SK-N-MC (cell line): ENCODE data around the gene PRDM15.
A peak's percentile ranks its signal among the peaks of the same experiment; 100 is the strongest.

Experiments used
- DNase-seq: peaks from one replicate; pipeline ENCODE4 v3.0.0-alpha.2; 2011; ENCODE audit warnings: low read depth, low spot score
- H3K27ac ChIP-seq: fragments of 200-600 bp; sonication (generic); 2 replicates; pipeline ENCODE4 v1.5.1; 2016; ENCODE audit warnings: mixed run types
- H3K36me3 ChIP-seq: fragments of 200-600 bp; sonication (generic); 2 replicates; pipeline ENCODE4 v1.6.1; 2017; ENCODE audit warnings: antibody characterized with exemption, low read length, mixed read lengths; ENCODE audit not compliant: insufficient read depth
- H3K4me3 ChIP-seq: fragments of 200-600 bp; sonication (generic); 2 replicates; pipeline ENCODE4 v1.5.1; 2016
- H3K9ac ChIP-seq: fragments of 200-600 bp; sonication (generic); 2 replicates; pipeline ENCODE4 v1.8.0; 2017; ENCODE audit warnings: mixed run types, mixed read lengths; ENCODE audit not compliant: insufficient read length
- H3K9me3 ChIP-seq: fragments of 200-600 bp; sonication (generic); 2 replicates; pipeline ENCODE4 v1.6.1; 2017; ENCODE audit warnings: low read depth, mild to moderate bottlenecking, antibody characterized with exemption, low read length, moderate library complexity, mixed read lengths
- EZH2 ChIP-seq: fragments of 200-600 bp; sonication (generic); IDR thresholded peaks from one replicate; pipeline ENCODE4 v1.6.1; 2017; ENCODE audit warnings: antibody characterized with exemption
- FOXP2 ChIP-seq: optimal IDR thresholded peaks from 2 replicates; pipeline ENCODE3; 2011; ENCODE audit warnings: mild to moderate bottlenecking, moderate library complexity; ENCODE audit not compliant: insufficient read depth; ENCODE audit errors: extremely low read length, control extremely low read depth
- POLR2AphosphoS5 ChIP-seq: IDR thresholded peaks from 2 replicates; pipeline ENCODE4 v1.6.1; 2012; ENCODE audit warnings: mild to moderate bottlenecking, low read depth, low read length, borderline replicate concordance

PRDM15 gene

GRCh38 chr21:41923631-41924367 lies 44.7 kb upstream of the PRDM15 start:
- peak; percentile 35 for DNase-seq
- Histone ChIP-seq H3K36me3 (no peaks in the 10 kb centered on the region), H3K9me3 (no peaks in the 10 kb centered on the region), H3K27ac (no peak overlapping the region), H3K4me3 (peak overlapping the region; percentile 10; the same call in 1 of the 2 replicates), H3K9ac (no peak overlapping the region)
- TF ChIP-seq EZH2 (no peak), POLR2AphosphoS5 (no peak), FOXP2 (no peak)

- no peak overlapping the region for H3K9ac ChIP-seq
- DNase-seq: no peak
- H3K36me3 ChIP-seq: no peaks in the 10 kb centered on the region
- no peaks in the 10 kb centered on the region for H3K9me3 ChIP-seq
- no peak overlapping the region for H3K27ac ChIP-seq
- TF ChIP-seq FOXP2 (no peak), EZH2 (no peak), POLR2AphosphoS5 (no peak)
- peak overlapping the region; percentile 10; the same call in 1 of the 2 replicates for H3K4me3 ChIP-seq
These were observed 44.0 kb upstream of the PRDM15 start for GRCh38 chr21:41923186-41923585.

GRCh38 chr21:41921021-41921420 lies 41.9 kb upstream of the PRDM15 start:
- no peak overlapping the region for H3K4me3 ChIP-seq
- TF ChIP-seq POLR2AphosphoS5 (no peak), FOXP2 (no peak), EZH2 (no peak)
- no peaks in the 10 kb centered on the region for H3K36me3 ChIP-seq
- no peaks in the 10 kb centered on the region for H3K9me3 ChIP-seq
- H3K9ac ChIP-seq: no peak overlapping the region
- H3K27ac ChIP-seq: no peak overlapping the region
- DNase-seq: no peak

- Histone ChIP-seq H3K9me3 (no peaks in the 10 kb centered on the region), H3K9ac (no peak overlapping the region), H3K27ac (no peak overlapping the region), H3K4me3 (no peak overlapping the region), H3K36me3 (no peaks in the 10 kb centered on the region)
- no peak for TF ChIP-seq POLR2AphosphoS5
- TF ChIP-seq FOXP2: no peak
- TF ChIP-seq EZH2: no peak
- no peak for DNase-seq
These were observed 41.3 kb upstream of the PRDM15 start for GRCh38 chr21:41920476-41920875.

- Histone ChIP-seq H3K36me3 (no peaks in the 10 kb centered on the region), H3K9ac (no peak overlapping the region), H3K4me3 (no peak overlapping the region), H3K27ac (no peak overlapping the region), H3K9me3 (no peaks in the 10 kb centered on the region)
- TF ChIP-seq FOXP2 (no peak), EZH2 (no peak), POLR2AphosphoS5 (no peak)
- DNase-seq: no peak
These were observed 40.7 kb upstream of the PRDM15 start for GRCh38 chr21:41919666-41920398.

- TF ChIP-seq POLR2AphosphoS5: no peak
- no peak for TF ChIP-seq FOXP2
- Histone ChIP-seq H3K9me3 (no peaks in the 10 kb centered on the region), H3K27ac (no peak overlapping the region), H3K9ac (no peak overlapping the region), H3K36me3 (no peaks in the 10 kb centered on the region), H3K4me3 (no peak overlapping the region)
- no peak for DNase-seq
These were observed 39.6 kb upstream of the PRDM15 start for GRCh38 chr21:41918561-41919358.

GRCh38 chr21:41917531-41917930 lies 38.4 kb upstream of the PRDM15 start:
- no peak overlapping the region for H3K27ac ChIP-seq
- TF ChIP-seq EZH2: no peak
- no peak overlapping the region for H3K4me3 ChIP-seq
- no peak for DNase-seq
- H3K9me3 ChIP-seq: no peaks in the 10 kb centered on the region
- H3K9ac ChIP-seq: no peak overlapping the region
- H3K36me3 ChIP-seq: no peaks in the 10 kb centered on the region

- H3K27ac ChIP-seq: no peak overlapping the region
- H3K9ac ChIP-seq: no peak overlapping the region
- H3K9me3 ChIP-seq: no peaks in the 10 kb centered on the region
- DNase-seq: no peak
- H3K36me3 ChIP-seq: no peaks in the 10 kb centered on the region
- H3K4me3 ChIP-seq: no peak overlapping the region
- TF ChIP-seq POLR2AphosphoS5 (no peak), FOXP2 (no peak), EZH2 (no peak)
These were observed 37.8 kb upstream of the PRDM15 start for GRCh38 chr21:41916888-41917433.
